ENCODE data around the gene DUS3L. TPM values are rescaled to one million over a fixed set of nuclear protein-coding genes. Genes with fewer than 3 reads are reported as not detected.

The DUS3L gene
- total RNA-seq, 1 experiment from 2014 or later = 56.5 TPM

GRCh38 chr19:5822181-5822844, 31.4 kb upstream of the DUS3L start:
- no peak for DNase-seq (ENCODE audit: low read depth)

DNA sequence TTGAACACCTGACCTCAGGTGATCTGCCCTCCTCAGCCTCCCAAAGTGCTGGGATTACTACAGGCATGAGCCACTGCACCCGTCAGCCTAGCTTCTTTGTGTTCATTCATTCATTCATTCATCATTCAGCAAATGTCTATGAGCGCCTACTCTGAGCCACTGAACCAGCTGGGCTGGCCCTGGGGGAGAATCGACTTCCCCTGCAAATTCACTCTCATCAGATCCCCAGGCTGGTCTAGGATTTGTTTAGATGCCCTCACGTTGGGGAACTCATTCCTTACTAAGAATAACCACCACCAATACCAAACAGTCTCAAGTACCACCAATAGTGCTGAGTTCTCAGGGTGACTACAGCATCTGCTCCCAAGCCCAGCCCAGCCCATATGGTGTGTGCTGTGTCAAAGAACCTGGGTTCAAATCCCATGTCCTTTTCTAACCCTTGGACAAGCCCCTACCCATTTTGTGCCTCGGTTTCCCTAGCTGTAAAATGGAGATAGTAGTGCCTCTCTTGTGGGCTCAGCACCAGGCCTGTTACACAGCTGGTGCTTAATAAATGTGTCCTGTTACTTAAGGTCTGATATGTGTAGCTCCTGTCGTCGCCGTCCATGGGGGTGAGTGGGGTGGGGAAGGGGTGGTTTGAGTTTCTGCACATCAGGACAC, 30.7 kb upstream of the DUS3L start:
- no peak for DNase-seq (ENCODE audit: low read depth)

DNA sequence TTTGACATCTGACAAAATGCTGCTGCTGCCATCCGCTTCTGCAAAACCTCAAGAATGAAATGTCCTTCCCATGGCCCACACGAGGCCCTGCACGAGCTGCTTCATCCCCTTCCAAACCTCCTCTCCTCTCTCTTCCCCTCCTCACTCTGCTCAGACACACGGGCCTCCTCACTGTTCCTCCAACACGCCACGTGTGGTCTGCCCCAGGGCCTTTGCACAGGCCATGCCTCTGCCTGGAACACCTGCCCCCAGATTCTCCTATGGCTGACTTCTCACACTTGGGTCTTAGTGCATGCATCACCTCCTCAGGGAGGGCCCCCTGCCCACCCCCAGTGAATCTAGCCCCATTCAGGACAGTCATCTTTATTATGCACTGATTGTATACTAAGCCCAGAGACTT, 29.8 kb upstream of the DUS3L start:
- DNase-seq (ENCODE audit: low read depth) = no peak

GRCh38 chr19:5818594-5818993, 27.6 kb upstream of the DUS3L start:
- no peak for DNase-seq (ENCODE audit: low read depth)

GRCh38 chr19:5817218-5817617, 26.3 kb upstream of the DUS3L start:
- no peak for DNase-seq (ENCODE audit: low read depth)

DNA sequence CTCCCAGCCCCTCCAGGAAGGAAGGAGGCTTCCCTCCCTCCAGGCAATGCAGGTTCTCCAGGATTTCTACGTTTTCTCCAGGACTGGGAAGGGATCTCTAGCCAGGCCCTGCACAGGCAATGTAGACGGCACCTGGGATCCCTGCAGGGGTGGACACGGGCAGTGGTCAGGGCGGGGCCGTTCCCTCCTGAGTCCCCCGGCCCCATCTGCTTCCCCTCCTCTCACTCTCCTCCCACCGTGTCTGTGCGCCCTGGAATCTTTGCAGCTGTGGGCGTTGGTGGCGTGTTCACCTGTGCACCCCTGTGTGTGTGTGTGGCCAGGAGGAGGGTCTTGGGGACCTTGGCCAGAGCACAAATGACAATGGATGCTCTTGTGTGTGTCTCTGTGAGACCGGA, 23.9 kb upstream of the DUS3L start:
- no peak for DNase-seq (ENCODE audit: low read depth)

GRCh38 chr19:5814123-5814851, 23.3 kb upstream of the DUS3L start:
- no peak for DNase-seq (ENCODE audit: low read depth)

DNA sequence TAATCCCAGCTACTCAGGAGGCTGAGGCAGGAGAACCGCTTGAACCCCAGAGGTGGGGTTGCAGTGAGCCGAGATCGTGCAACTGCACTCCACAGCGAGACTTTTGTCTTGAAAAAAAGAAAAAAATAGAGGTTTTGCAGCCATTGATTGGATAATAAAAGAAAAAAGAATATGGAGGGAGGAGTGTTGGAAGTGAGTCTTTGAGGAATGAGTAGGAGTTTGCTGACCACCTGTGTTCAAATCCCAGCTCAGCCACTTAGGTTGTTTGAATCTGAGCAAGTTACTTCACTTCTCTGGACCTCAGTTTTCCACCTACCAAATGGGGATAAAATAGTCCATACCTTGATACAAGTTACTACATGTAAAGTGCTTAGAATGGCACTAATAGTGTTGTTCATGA, 20.2 kb upstream of the DUS3L start:
- DNase-seq (ENCODE audit: low read depth) = no peak

DNA sequence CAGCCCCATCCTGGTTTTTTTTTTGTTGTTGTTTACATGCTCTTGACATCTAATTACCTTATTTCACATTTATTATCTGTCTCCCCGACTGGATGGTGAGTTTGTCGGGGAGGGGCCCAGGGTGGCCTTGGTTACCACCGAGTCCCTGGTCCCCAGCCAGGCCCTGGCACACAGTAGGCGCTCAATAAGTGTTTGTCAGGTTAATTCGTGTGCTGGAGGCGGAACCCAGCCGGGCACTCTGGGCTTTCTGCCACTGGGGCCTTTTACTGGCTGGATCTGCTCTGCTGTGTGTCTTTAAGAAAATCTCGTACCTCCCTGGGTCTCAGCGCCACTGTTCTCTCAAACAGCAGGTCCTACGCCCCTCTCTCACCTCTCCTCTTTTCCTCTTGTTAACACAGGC, 18.5 kb upstream of the DUS3L start:
- DNase-seq (ENCODE audit: low read depth) = no peak

GRCh38 chr19:5809053-5809452, 18.1 kb upstream of the DUS3L start:
- DNase-seq (ENCODE audit: low read depth) = no peak

GRCh38 chr19:5808120-5808816, 17.3 kb upstream of the DUS3L start:
- no peak for DNase-seq (ENCODE audit: low read depth)

GRCh38 chr19:5806905-5807304, 15.9 kb upstream of the DUS3L start:
- no peak for DNase-seq (ENCODE audit: low read depth)

DNA sequence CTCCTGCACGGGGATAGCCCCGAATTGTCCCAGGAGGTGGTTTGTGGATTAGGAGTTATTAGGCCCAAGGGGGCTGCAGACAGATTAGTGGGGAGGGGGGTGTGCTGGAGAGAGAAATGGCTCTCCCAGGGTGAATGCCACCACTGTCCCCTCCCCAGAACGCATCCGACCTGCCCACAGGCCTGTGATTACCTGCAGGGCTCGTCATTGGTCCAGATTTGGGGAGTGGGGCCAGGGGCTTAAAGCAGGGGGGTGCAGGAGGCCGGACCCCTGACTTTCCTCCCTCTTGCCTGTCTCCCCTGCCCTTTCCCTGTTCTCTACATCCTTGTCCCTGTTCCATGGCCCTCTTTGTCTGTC, 15.1 kb upstream of the DUS3L start:
- DNase-seq (ENCODE audit: low read depth) = no peak

GRCh38 chr19:5805462-5806132, 14.6 kb upstream of the DUS3L start:
- no peak for DNase-seq (ENCODE audit: low read depth)

DNA sequence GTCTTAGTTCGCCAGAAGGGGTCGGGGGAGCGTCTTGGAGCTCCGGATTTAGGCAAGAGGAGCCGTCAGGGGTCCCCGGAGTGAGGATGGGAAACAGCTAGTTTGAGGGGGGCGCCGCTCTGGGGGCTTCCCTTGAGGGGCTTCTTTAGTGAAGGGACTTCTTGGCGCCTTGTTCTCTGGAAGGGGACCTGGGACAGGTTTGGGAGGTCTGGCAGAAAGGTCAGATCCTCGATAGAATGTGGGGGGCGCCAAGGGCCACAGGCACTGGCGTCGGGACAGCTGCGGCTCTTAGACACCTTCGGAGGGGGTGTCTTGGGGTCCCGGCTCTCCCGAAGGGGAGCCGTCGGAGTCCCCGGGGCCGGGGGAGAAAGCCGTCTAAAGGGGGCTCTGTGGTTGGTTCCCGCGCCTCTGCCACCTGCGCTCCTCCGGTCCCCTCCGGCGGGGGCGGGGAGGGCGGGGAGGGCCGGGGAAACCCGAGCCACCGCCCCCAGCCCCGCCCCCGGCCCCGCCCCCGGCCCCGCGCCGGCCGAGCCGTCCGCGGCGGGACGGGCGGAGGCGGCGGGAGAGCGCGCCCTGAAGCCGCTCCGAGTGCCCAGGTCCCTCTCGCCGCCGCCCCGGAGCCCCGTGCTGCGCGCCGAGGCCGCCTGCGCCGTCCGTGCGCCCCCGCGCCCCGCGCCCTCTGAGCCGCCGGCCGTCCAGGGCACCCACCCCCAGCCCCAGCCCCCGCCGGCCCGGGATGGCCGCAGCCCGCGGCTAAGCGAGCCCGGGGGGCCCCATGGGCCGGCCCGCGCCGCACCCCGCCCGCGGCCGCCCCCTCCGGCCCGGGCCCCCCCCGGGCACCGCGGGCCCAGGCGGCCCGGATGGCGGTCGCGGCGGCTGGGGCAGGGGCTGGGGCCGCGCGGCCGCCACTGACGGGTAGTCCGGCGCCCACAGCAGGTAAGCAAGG, 13.8 kb upstream of the DUS3L start, which contains the start of gene NRTN:
Gene NRTN, plus strand, starts transcription at position 552 of the 946 bp plus-strand sequence. CDS start 19,099 bp downstream, outside the sequence.
- DNase-seq (ENCODE audit: low read depth) = no peak

- peak; percentile 87 for DNase-seq (ENCODE audit: low read depth)
Measured at GRCh38 chr19:5803752-5804515, 13.0 kb upstream of the DUS3L start.

DNA sequence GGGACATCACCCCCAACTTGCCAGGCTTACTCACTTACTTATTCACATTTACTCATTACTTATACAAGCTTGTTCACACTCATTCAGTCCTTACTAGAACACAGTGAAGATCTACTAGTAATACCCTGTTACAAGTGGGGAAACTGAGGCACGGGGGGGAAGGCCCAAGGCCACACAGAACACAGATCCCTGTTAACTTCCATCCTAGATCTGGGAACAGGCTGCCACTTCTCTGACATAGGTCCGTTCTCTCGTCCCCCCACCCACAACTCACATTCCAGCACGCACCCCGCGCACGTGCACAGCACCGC, 12.4 kb upstream of the DUS3L start:
- no peak for DNase-seq (ENCODE audit: low read depth)

DNA sequence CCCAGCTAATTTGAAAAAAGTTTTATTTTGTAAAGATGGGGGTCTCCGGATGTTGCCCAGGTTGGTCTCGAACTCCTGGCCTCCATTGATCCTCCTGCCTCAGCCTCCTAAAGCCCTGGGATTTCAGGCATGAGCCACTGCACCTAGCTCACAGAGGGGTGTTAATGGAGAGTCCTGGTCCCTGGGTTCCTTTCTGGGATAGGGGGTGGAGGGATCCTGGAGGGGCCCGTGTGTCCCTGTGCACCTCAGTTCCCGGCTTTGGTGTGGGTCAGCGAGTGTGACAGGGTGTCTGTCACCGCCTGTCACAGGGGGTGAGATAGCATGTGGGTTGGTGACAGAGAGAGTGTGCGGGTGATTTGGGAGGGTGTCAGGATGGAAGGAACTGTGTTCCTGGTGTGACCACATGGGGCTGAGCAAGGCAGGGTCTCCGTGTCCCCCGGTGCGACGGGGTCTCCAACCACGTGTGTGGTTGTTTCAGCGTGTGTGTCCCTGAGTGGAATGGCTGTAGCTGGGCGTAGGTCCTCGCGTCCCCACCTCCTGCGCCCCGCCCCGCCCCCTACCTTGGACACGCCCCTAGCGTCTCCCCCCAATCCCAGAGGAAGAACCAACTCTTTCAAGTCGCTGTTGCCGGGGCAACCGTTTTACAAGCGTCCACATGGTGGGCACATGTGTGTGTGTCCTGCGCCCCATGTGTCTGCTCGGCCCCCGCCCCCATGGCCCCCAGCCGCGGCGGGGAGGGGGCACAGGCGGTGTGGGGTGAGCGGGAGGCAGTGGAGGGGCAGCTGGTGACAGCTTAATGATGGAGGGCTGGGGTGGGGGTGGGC, 11.0 kb upstream of the DUS3L start:
- DNase-seq (ENCODE audit: low read depth) = no peak
